Measurements from ENCODE around the gene CNTN5. TPM values are rescaled to one million over a fixed set of nuclear protein-coding genes. Genes with fewer than 3 reads are reported as not detected.

CNTN5 gene
- total RNA-seq, 4 donors from 2014 or later: 0.12 TPM; not detected in 3

DNA sequence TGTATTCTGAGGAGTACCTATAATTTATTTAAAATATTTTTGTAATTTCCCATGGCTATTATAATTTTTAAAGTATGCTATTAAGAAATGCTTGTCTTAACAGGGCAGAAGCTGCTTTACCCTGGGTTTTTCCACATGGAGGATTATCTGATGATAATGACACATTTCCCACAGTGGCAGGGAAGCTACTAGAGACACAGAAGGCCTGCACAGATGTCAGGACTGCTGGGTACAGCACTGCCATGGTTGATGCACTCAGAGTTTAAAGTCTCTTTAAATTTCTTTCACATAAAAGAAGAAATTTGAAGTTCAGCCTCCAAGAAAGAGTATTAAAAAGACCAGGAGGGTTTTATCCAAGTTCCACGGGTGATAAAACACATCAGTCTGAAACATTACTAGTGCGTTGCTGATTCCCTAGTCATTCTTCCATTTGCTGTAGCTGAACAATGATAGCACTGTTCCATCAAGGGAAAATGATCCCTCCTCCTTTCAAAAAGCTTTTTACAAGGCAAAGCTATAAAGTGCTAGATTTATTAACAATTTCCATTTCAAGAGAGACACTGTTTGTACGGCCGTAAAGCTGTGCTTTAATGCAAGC is 363.0 kb downstream of the CNTN5 start:
- H3K4me1 ChIP-seq: no peaks in the 10 kb centered on the region
- 90 to 96% methylated on average over 4 of the region's 4 CpGs for WGBS, 2 donors
- H3K27me3 ChIP-seq: no peaks in the 10 kb centered on the region
- no peak overlapping the region for H3K4me3 ChIP-seq
- H3K36me3 ChIP-seq: no peaks in the 10 kb centered on the region
- H3K9me3 ChIP-seq: no peaks in the 10 kb centered on the region
- TF ChIP-seq, protein P1, sequence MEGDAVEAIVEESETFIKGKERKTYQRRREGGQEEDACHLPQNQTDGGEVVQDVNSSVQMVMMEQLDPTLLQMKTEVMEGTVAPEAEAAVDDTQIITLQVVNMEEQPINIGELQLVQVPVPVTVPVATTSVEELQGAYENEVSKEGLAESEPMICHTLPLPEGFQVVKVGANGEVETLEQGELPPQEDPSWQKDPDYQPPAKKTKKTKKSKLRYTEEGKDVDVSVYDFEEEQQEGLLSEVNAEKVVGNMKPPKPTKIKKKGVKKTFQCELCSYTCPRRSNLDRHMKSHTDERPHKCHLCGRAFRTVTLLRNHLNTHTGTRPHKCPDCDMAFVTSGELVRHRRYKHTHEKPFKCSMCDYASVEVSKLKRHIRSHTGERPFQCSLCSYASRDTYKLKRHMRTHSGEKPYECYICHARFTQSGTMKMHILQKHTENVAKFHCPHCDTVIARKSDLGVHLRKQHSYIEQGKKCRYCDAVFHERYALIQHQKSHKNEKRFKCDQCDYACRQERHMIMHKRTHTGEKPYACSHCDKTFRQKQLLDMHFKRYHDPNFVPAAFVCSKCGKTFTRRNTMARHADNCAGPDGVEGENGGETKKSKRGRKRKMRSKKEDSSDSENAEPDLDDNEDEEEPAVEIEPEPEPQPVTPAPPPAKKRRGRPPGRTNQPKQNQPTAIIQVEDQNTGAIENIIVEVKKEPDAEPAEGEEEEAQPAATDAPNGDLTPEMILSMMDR (IDR thresholded peaks at IDR 0.05): no peak
- TF ChIP-seq POLR2A (IDR thresholded peaks at IDR 0.05): no peak
- no peak overlapping the region for H3K27ac ChIP-seq
- no peak for DNase-seq
- intact Hi-C loops (cut with DNase I): no loop called here

DNA sequence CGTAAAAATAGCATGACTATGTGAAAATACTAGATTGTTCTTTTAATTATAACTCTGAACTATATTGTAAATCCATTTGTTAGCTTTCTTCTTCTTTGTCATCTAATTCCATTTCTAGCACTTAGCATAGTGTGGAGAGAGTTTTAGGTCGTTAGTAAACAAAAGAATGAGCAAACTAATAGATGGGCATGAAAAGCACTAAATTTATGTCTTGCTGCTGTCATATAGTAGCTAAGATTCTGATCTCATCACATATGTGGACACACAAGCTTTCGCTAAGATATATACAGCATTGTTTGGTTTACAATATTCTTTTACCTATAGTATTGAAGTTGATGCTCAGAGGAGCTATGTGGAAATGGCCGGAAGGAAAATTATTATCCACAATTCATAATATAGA is 370.5 kb downstream of the CNTN5 start:
- H3K9me3 ChIP-seq: no peaks in the 10 kb centered on the region
- H3K4me1 ChIP-seq: no peaks in the 10 kb centered on the region
- WGBS, 2 donors: 64 to 68% methylated on average over 4 of the region's 4 CpGs
- no peak for DNase-seq
- H3K36me3 ChIP-seq: no peaks in the 10 kb centered on the region
- H3K27ac ChIP-seq: no peak overlapping the region
- intact Hi-C loops (cut with DNase I): no loop called here
- no peak overlapping the region for H3K4me3 ChIP-seq
- TF ChIP-seq, protein P1 (IDR thresholded peaks at IDR 0.05): no peak
- no peak for TF ChIP-seq POLR2A (IDR thresholded peaks at IDR 0.05)
- no peaks in the 10 kb centered on the region for H3K27me3 ChIP-seq

DNA sequence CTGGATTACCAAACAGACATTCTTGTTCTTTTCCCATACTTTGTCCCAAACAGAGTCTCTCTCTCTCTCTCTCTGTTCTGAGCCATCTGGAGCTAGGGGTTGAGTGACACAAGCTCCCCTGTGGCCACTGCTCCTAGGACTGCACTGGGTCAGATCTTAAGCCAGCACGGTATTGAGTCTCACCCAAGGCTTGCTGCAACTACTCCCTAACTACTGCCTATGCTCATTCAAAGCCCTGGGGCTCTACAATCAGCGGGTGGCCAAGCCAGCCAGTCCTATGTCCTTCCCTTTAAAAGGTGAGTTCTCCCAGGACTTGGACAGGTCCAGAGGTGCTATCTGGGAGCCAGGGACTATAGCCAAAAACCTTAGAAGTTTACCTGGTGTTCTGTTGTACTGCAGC is 385.6 kb downstream of the CNTN5 start:
- Histone ChIP-seq H3K27me3 (no peaks in the 10 kb centered on the region), H3K9me3 (no peaks in the 10 kb centered on the region), H3K36me3 (no peaks in the 10 kb centered on the region), H3K4me1 (no peaks in the 10 kb centered on the region), H3K27ac (no peak overlapping the region), H3K4me3 (no peak overlapping the region)
- intact Hi-C loops (cut with DNase I): no loop called here
- DNase-seq: no peak
- WGBS, 2 donors: 77 to 89% methylated on average over 1 to 2 of the region's 2 CpGs
- TF ChIP-seq, protein P1 (IDR thresholded peaks at IDR 0.05): no peak
- TF ChIP-seq POLR2A (IDR thresholded peaks at IDR 0.05): no peak

DNA sequence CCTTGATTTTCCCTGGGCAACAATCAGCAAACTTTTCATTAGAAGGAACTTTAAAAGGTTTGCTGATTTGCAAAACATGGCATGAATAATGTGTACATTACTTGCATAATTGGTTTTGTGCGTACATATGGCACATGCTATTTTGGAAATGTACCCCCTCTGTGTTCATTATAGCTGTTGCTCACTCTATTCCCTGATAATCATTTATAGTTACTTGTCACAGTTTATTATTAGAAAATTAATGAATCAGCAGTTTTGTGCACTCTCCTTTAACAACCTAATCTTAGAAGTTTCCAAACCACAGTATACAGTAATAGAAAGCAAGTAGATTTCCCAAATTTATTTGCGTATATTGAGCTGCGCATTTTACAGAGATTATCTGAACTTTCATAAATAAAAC is 389.9 kb downstream of the CNTN5 start:
- intact Hi-C loops (cut with DNase I): no loop called here
- H3K4me1 ChIP-seq: no peaks in the 10 kb centered on the region
- no peak overlapping the region for H3K27ac ChIP-seq
- 86% methylated on average over 3 of the region's 3 CpGs for WGBS, 2 donors
- no peak for DNase-seq
- no peak overlapping the region for H3K4me3 ChIP-seq
- H3K9me3 ChIP-seq: no peaks in the 10 kb centered on the region
- no peaks in the 10 kb centered on the region for H3K27me3 ChIP-seq
- H3K36me3 ChIP-seq: no peaks in the 10 kb centered on the region
- TF ChIP-seq, protein P1 (IDR thresholded peaks at IDR 0.05): no peak
- no peak for TF ChIP-seq POLR2A (IDR thresholded peaks at IDR 0.05)

DNA sequence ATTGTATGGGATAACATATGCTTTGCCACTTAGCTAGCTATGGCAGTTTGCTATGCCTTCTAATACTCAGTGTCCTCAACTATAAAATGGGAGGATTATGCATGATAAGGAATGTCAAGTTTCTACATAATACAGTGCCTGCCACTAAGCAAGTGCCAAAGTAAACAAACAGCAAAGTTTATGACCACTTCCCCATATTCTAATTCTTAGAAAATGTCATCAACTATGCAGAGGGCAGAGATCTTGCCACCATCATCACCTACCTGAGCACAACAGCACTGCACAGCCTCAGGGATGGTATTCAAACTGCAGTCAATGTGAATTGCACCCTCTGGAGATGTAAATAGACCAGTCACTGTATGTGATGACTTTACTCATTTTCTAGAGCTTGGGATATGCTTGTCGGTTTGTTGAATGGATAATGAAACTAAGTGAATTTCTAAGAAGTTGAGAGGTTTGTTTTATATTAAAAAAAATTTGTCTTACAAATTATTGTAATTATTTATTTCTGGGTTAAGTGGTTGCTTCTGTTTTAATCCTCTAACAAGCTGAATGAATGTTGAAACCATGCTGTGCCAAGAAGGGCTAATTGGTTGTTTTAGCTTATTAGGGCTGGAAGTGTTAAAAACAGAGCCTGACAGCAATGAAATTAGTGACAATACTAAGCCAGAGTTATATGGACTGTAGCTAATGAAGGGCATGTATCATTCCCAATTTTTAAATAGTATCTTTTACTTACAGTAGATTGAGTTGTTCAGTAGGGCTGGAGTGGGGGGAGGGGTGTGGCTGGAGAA is 398.4 kb downstream of the CNTN5 start:
- WGBS, 2 donors: 27 to 57% methylated on average over 1 of the region's 1 CpG
- Histone ChIP-seq H3K4me1 (no peaks in the 10 kb centered on the region), H3K4me3 (no peak overlapping the region), H3K27me3 (no peaks in the 10 kb centered on the region), H3K27ac (no peak overlapping the region), H3K36me3 (no peaks in the 10 kb centered on the region), H3K9me3 (no peaks in the 10 kb centered on the region)
- intact Hi-C loops (cut with DNase I): no loop called here
- DNase-seq: no peak
- TF ChIP-seq, protein P1 (IDR thresholded peaks at IDR 0.05): no peak
- no peak for TF ChIP-seq POLR2A (IDR thresholded peaks at IDR 0.05)

All from esophagus squamous epithelium (tissue), 5 donors.